ENCODE data around the gene SMIM9.

The SMIM9 gene

GRCh38 chrX:154804261-154804956 lies 30.1 kb downstream of the SMIM9 start:
- DNase-seq (ENCODE audit: low read depth) = no peak
- TF ChIP-seq, protein P1, sequence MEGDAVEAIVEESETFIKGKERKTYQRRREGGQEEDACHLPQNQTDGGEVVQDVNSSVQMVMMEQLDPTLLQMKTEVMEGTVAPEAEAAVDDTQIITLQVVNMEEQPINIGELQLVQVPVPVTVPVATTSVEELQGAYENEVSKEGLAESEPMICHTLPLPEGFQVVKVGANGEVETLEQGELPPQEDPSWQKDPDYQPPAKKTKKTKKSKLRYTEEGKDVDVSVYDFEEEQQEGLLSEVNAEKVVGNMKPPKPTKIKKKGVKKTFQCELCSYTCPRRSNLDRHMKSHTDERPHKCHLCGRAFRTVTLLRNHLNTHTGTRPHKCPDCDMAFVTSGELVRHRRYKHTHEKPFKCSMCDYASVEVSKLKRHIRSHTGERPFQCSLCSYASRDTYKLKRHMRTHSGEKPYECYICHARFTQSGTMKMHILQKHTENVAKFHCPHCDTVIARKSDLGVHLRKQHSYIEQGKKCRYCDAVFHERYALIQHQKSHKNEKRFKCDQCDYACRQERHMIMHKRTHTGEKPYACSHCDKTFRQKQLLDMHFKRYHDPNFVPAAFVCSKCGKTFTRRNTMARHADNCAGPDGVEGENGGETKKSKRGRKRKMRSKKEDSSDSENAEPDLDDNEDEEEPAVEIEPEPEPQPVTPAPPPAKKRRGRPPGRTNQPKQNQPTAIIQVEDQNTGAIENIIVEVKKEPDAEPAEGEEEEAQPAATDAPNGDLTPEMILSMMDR (IDR thresholded peaks at IDR 0.05; ENCODE audit: control insufficient read depth, extremely low read depth, insufficient read depth) = no peak
- H3K4me3 ChIP-seq (ENCODE audit: low read depth, low read length) = no peak overlapping the region

- no peak for DNase-seq (ENCODE audit: low read depth)
- TF ChIP-seq, protein P1 (IDR thresholded peaks at IDR 0.05; ENCODE audit: control insufficient read depth, extremely low read depth, insufficient read depth) = no peak
- H3K4me3 ChIP-seq (ENCODE audit: low read depth, low read length) = no peak overlapping the region
Measured at GRCh38 chrX:154802947-154803346, 31.5 kb downstream of the SMIM9 start.

DNA sequence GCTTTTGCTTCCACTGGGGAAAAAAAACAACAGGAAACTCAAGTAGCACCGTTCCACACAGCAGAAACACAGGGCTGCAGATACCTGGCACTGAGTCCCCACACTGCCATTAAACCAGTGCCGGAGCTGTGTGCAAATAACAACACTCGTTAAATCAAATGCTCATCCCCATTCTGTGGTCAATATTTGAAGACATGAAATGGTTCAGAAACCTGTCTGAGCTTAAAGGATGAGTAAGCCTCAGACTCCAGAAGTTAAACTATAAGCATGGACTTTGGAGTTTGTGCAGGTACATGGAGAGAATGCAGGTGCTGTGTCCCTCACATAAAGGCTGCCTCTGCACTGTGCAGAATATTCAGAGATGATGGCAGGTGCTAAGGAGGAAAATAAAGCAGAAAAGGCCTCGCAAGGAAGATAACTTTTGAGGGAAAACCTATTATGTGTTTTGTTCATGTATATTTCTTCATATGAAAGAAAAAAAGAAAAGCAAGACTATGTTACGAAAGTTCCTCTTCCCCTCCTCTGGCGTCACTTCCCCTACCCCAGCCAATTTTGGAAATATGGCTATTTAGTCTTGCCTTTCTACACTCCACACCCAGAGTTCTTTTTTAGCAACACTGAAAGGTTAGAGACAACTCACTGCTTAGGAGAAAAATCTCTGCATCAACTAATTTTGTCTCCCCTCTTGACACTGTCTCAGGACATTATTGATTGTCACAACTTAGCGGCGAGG lies 33.8 kb downstream of the SMIM9 start:
- TF ChIP-seq, protein P1 (IDR thresholded peaks at IDR 0.05; ENCODE audit: control insufficient read depth, extremely low read depth, insufficient read depth) = no peak
- no peak overlapping the region for H3K4me3 ChIP-seq (ENCODE audit: low read depth, low read length)
- peak; percentile 64 for DNase-seq (ENCODE audit: low read depth)

- H3K4me3 ChIP-seq (ENCODE audit: low read depth, low read length) = no peak overlapping the region
- TF ChIP-seq, protein P1 (IDR thresholded peaks at IDR 0.05; ENCODE audit: control insufficient read depth, extremely low read depth, insufficient read depth) = no peak
- peak; percentile 91 for DNase-seq (ENCODE audit: low read depth)
Measured at GRCh38 chrX:154799556-154800348, 34.7 kb downstream of the SMIM9 start.

- DNase-seq (ENCODE audit: low read depth) = no peak
- TF ChIP-seq, protein P1 (IDR thresholded peaks at IDR 0.05; ENCODE audit: control insufficient read depth, extremely low read depth, insufficient read depth) = no peak
- H3K4me3 ChIP-seq (ENCODE audit: low read depth, low read length) = no peak overlapping the region
Measured at GRCh38 chrX:154797006-154797405, 37.5 kb downstream of the SMIM9 start.

DNA sequence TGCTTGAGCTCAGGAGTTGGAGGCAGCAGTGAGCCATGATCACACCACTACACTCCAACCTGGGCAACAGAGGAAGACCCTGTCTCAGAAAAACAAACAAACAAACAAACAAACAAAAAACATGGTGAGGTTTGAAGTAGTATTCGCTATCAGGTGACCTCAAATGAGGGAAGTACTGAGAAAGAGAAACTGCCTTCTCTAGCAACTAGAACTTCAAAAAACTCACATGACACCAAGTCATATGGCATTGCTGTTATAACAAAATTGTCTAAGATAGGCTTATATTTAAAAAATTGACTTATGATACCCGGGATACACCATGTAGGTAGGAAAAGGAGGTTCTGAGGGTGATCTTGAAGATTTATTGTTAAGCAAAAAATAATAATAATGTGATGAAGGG lies 39.4 kb downstream of the SMIM9 start:
- no peak for DNase-seq (ENCODE audit: low read depth)
- H3K4me3 ChIP-seq (ENCODE audit: low read depth, low read length) = no peak overlapping the region
- TF ChIP-seq, protein P1 (IDR thresholded peaks at IDR 0.05; ENCODE audit: control insufficient read depth, extremely low read depth, insufficient read depth) = no peak

Measured in LNCaP clone FGC (cell line).